GM23338 (cell line): ENCODE measurements around the gene ACYP2.
"Not testable (repeated sequence)": the region's sequence is repeated elsewhere in the genome, so short reads cannot be mapped to it uniquely, and the experiment has no call there.

Experiments used
- JUNB ChIP-seq: IDR thresholded peaks from one replicate; pipeline ENCODE4 v1.6.1; 2016; ENCODE audit warnings: antibody characterized with exemption; ENCODE audit not compliant: unreplicated experiment
- TF ChIP-seq, protein P1 (sequence below), 2 experiments: fragments of 200-600 bp in 1 of 2; sonication (generic) in 1 of 2; conservative IDR thresholded peaks; 2 replicates each; pipeline versions ENCODE4 v1.5.1 to v1.6.1; 2016 to 2017; ENCODE audit warnings: antibody characterized with exemption in 2 of 2, low read depth in 2 of 2, mild to moderate bottlenecking in 2 of 2, moderate library complexity in 1 of 2

DNA sequence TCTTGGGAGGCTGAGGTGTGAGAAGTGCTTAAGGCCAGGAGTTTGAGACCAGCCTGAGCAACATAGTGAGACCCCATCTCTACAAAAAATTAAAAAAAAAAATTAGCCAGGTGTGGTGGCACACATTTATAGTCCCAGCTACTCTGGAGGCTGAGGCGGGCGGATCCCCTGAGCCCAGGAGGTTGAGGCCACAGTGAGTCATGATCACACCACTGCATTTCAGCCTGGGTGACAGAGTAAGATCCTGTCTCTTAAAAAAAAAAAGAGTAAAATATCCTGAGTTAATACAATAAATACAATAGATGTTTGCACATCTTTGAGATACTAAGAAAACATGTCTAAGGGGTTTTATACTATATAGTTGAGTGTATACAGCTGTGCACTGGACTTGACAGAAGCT, 179.2 kb downstream of the ACYP2 start:
- TF ChIP-seq, protein P1, sequence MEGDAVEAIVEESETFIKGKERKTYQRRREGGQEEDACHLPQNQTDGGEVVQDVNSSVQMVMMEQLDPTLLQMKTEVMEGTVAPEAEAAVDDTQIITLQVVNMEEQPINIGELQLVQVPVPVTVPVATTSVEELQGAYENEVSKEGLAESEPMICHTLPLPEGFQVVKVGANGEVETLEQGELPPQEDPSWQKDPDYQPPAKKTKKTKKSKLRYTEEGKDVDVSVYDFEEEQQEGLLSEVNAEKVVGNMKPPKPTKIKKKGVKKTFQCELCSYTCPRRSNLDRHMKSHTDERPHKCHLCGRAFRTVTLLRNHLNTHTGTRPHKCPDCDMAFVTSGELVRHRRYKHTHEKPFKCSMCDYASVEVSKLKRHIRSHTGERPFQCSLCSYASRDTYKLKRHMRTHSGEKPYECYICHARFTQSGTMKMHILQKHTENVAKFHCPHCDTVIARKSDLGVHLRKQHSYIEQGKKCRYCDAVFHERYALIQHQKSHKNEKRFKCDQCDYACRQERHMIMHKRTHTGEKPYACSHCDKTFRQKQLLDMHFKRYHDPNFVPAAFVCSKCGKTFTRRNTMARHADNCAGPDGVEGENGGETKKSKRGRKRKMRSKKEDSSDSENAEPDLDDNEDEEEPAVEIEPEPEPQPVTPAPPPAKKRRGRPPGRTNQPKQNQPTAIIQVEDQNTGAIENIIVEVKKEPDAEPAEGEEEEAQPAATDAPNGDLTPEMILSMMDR (conservative IDR thresholded peaks at IDR 0.05; ENCODE audit: low read depth in 2 of 2), result not testable (repeated sequence)
- not testable (repeated sequence) for TF ChIP-seq JUNB
